ENCODE measurements around the gene PRKCE. TPM values are rescaled to one million over a fixed set of nuclear protein-coding genes. Genes with fewer than 3 reads are reported as not detected.

Gene PRKCE
- total RNA-seq, 2 donors from 2014 or later = 5.8 to 18.1 TPM

DNA sequence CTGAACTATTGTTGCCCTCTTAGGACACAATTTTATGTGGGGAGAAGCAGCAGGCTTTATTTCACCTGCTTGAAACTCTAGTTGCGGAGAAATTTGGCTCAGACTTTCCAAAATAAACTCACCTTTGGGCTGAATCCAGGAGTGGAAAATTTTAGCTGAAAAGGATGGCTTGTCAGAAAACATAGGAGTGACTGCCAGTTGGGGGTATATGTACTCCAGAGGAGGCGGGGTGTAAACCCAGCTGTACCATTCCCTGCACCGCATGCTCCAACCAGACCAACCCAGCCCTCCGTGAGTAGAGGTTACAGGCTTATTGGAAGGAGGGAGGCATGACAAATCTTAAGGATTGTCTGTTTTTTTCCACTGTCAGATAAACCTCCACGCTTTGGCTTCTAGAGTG lies 53.8 kb downstream of the PRKCE start:
- ATAC-seq (ENCODE audit: insufficient number of reproducible peaks, low FRiP score, low read depth) = no peak
- no peak for TF ChIP-seq CTCF (IDR thresholded peaks at IDR 0.05)
- H3K36me3 ChIP-seq = no peaks in the 10 kb centered on the region
- H3K4me3 ChIP-seq = no peak overlapping the region
- H3K9me3 ChIP-seq = no peaks in the 10 kb centered on the region
- H3K27ac ChIP-seq = no peak overlapping the region
- H3K4me1 ChIP-seq (ENCODE audit: control insufficient read depth in 1 of 2, low read depth in 2 of 2) = peaks cover 18 to 20% of the 10 kb centered on the region in 2 donors
- no peaks in the 10 kb centered on the region for H3K27me3 ChIP-seq (replicated peaks; ENCODE audit: insufficient read depth)
- no peak for DNase-seq (ENCODE audit: low spot score)

DNA sequence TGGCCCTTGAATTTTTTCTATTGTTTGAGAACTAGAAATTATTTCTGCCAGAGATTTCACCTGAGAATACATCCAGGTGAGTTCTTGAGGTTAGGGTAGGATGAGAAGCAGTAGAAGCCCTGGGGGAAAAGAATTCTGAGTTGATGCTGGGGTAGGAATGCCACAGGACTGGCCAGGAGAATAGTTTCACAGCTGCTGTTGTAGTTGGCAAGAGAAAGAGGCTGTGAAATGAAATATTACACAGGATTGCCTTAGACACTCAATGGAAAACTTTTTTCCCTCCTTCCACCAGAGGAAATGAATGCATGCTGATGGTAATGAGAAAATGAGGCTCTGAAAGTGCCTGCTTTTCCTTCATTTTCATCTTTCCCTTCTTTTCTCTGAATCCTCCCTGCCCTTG lies 54.6 kb downstream of the PRKCE start:
- no peak for ATAC-seq (ENCODE audit: insufficient number of reproducible peaks, low FRiP score, low read depth)
- Histone ChIP-seq H3K4me3 (no peak overlapping the region), H3K4me1 (ENCODE audit: control insufficient read depth in 1 of 2, low read depth in 2 of 2) (peaks cover 18 to 20% of the 10 kb centered on the region in 2 donors), H3K27me3 (replicated peaks; ENCODE audit: insufficient read depth) (no peaks in the 10 kb centered on the region), H3K9me3 (no peaks in the 10 kb centered on the region), H3K36me3 (no peaks in the 10 kb centered on the region), H3K27ac (peak overlapping the region in 1 of 2 donors; percentile 31)
- no peak for DNase-seq (ENCODE audit: low spot score)
- no peak for TF ChIP-seq CTCF (IDR thresholded peaks at IDR 0.05)

DNA sequence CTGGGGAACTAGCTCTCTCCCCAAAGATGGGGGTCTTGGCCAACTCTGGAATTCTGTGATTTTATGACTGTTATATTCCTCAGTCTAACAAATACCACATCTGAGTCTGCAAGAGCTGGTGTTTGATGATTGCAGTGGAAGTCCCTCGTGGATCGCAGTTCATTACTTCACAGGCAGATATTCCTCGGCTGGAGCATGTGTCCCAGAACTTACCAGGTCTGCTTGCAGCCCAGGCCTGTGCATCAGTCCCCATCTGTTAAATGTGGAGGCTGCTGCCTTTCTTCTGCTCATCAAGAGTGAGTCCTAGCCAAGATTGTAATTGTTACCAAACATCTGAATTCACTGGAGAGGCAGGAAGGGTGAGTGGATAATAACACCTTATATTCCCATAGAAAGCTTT lies 55.5 kb downstream of the PRKCE start:
- Histone ChIP-seq H3K4me3 (no peak overlapping the region), H3K36me3 (no peaks in the 10 kb centered on the region), H3K27ac (no peak overlapping the region), H3K9me3 (no peaks in the 10 kb centered on the region), H3K4me1 (ENCODE audit: control insufficient read depth in 1 of 2, low read depth in 2 of 2) (peaks cover 18 to 20% of the 10 kb centered on the region in 2 donors), H3K27me3 (replicated peaks; ENCODE audit: insufficient read depth) (no peaks in the 10 kb centered on the region)
- ATAC-seq (ENCODE audit: insufficient number of reproducible peaks, low FRiP score, low read depth) = no peak
- TF ChIP-seq CTCF (IDR thresholded peaks at IDR 0.05) = no peak
- DNase-seq (ENCODE audit: low spot score) = no peak

GRCh38 chr2:45707661-45708060 lies 56.2 kb downstream of the PRKCE start:
- ATAC-seq (ENCODE audit: insufficient number of reproducible peaks, low FRiP score, low read depth) (no peak), DNase-seq (ENCODE audit: low spot score) (no peak)
- Histone ChIP-seq H3K36me3 (no peaks in the 10 kb centered on the region), H3K27ac (no peak overlapping the region), H3K4me1 (ENCODE audit: control insufficient read depth in 1 of 2, low read depth in 2 of 2) (peaks cover 18 to 20% of the 10 kb centered on the region in 2 donors), H3K27me3 (replicated peaks; ENCODE audit: insufficient read depth) (no peaks in the 10 kb centered on the region), H3K4me3 (no peak overlapping the region), H3K9me3 (no peaks in the 10 kb centered on the region)
- no peak for TF ChIP-seq CTCF (IDR thresholded peaks at IDR 0.05)

- no peak overlapping the region for H3K27ac ChIP-seq
- no peak for TF ChIP-seq CTCF (IDR thresholded peaks at IDR 0.05)
- H3K9me3 ChIP-seq = no peaks in the 10 kb centered on the region
- ATAC-seq (ENCODE audit: insufficient number of reproducible peaks, low FRiP score, low read depth) (no peak), DNase-seq (ENCODE audit: low spot score) (no peak)
- no peaks in the 10 kb centered on the region for H3K27me3 ChIP-seq (replicated peaks; ENCODE audit: insufficient read depth)
- no peaks in the 10 kb centered on the region for H3K36me3 ChIP-seq
- peaks cover 18 to 20% of the 10 kb centered on the region in 2 donors for H3K4me1 ChIP-seq (ENCODE audit: control insufficient read depth in 1 of 2, low read depth in 2 of 2)
- no peak overlapping the region for H3K4me3 ChIP-seq
These were observed 57.0 kb downstream of the PRKCE start for GRCh38 chr2:45708501-45708900.
